SH-SY5Y (cell line): ENCODE measurements around the gene LCP1.

ENCODE experiments used
- GATA2 ChIP-seq: IDR thresholded peaks from 2 replicates; pipeline ENCODE4 v1.6.1; 2011; ENCODE audit warnings: mild to moderate bottlenecking, low read depth, low read length
- GATA3 ChIP-seq: IDR thresholded peaks from 2 replicates; pipeline ENCODE4 v1.6.1; 2011; ENCODE audit warnings: low read depth, mild to moderate bottlenecking, low read length, moderate library complexity

- TF ChIP-seq GATA3: no peak
- no peak for TF ChIP-seq GATA2
Observed at GRCh38 chr13:46134961-46135522, 46.9 kb downstream of the LCP1 start.
